Neural progenitor cell (in vitro differentiated cells): ENCODE data around the gene KIF2C.

ENCODE experiments used
- EZH2phosphoT487 ChIP-seq: fragments of 200-600 bp; sonication (generic); IDR thresholded peaks from 2 replicates; pipeline ENCODE4 v1.6.1; 2017; ENCODE audit warnings: antibody characterized with exemption
- TF ChIP-seq, protein P1 (sequence below): fragments of 200-600 bp; sonication (generic); IDR thresholded peaks from 2 replicates; pipeline ENCODE4 v1.5.1; 2017; ENCODE audit warnings: antibody characterized with exemption, mild to moderate bottlenecking

- TF ChIP-seq, protein P1, sequence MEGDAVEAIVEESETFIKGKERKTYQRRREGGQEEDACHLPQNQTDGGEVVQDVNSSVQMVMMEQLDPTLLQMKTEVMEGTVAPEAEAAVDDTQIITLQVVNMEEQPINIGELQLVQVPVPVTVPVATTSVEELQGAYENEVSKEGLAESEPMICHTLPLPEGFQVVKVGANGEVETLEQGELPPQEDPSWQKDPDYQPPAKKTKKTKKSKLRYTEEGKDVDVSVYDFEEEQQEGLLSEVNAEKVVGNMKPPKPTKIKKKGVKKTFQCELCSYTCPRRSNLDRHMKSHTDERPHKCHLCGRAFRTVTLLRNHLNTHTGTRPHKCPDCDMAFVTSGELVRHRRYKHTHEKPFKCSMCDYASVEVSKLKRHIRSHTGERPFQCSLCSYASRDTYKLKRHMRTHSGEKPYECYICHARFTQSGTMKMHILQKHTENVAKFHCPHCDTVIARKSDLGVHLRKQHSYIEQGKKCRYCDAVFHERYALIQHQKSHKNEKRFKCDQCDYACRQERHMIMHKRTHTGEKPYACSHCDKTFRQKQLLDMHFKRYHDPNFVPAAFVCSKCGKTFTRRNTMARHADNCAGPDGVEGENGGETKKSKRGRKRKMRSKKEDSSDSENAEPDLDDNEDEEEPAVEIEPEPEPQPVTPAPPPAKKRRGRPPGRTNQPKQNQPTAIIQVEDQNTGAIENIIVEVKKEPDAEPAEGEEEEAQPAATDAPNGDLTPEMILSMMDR, result no peak
- no peak for TF ChIP-seq EZH2phosphoT487
These were observed 42.8 kb upstream of the KIF2C start for GRCh38 chr1:44696789-44697345.
